H1 (cell line): ENCODE results near the gene SPTSSB. TPM values are rescaled to one million over a fixed set of nuclear protein-coding genes. Genes with fewer than 3 reads are reported as not detected.

Source experiments
- CTCF ChIA-PET: fragments of 300-600 bp; sonication (Branson Sonifier 250); formaldehyde crosslinking; loops from one replicate; lab custom pipeline; 2021; ENCODE audit not compliant: partially characterized antibody; lab: Charles Lee
- POLR2A ChIA-PET: fragments of 300-600 bp; sonication (Branson Sonifier 250); formaldehyde crosslinking; loops from one replicate; lab custom pipeline; 2021; ENCODE audit warnings: inconsistent platforms; ENCODE audit not compliant: partially characterized antibody; lab: Charles Lee
- DNase-seq, 2 experiments: peaks; one replicate each; pipeline versions ENCODE4 v3.0.0 to v3.0.0-alpha.2; 2010 to 2022; ENCODE audit warnings: low spot score in 2 of 2, low read depth in 1 of 2, mixed read lengths in 1 of 2
- FAIRE-seq: peaks from 2 replicates; lab custom pipeline; 2011; peaks lifted over from hg19 to GRCh38; lab: Jason Lieb, UNC
- H2AFZ ChIP-seq: 2 replicates; pipeline ENCODE4 v1.8.1; 2012; ENCODE audit warnings: low read length, inconsistent platforms
- H2AK5ac ChIP-seq: 2 replicates; pipeline ENCODE4 v1.6.1; 2013; ENCODE audit warnings: low read depth, low read length
- H2BK120ac ChIP-seq: replicated peaks from 2 replicates; pipeline ENCODE3; 2013; ENCODE audit warnings: low read depth, low read length, inconsistent platforms
- H2BK12ac ChIP-seq: 2 replicates; pipeline ENCODE4 v1.6.1; 2013; ENCODE audit warnings: low read depth, low read length
- H2BK15ac ChIP-seq: 2 replicates; pipeline ENCODE4 v1.6.1; 2013; ENCODE audit warnings: low read length
- H2BK20ac ChIP-seq: 2 replicates; pipeline ENCODE4 v1.6.1; 2013; ENCODE audit warnings: low read length
- H2BK5ac ChIP-seq: 2 replicates; pipeline ENCODE4 v1.6.1; 2013; ENCODE audit warnings: low read depth, low read length
- H3K14ac ChIP-seq: 2 replicates; pipeline ENCODE4 v1.6.1; 2013; ENCODE audit warnings: inconsistent platforms; ENCODE audit not compliant: insufficient read length
- H3K18ac ChIP-seq: 2 replicates; pipeline ENCODE4 v1.6.1; 2013; ENCODE audit warnings: low read length; ENCODE audit errors: extremely low read depth
- H3K23ac ChIP-seq: 2 replicates; pipeline ENCODE4 v1.6.1; 2013; ENCODE audit warnings: inconsistent platforms; ENCODE audit not compliant: insufficient read length
- H3K23me2 ChIP-seq: 2 replicates; pipeline ENCODE4 v1.6.1; 2013; ENCODE audit warnings: low read depth, low read length
- H3K27ac ChIP-seq: 2 replicates; pipeline ENCODE4 v1.6.1; 2011; ENCODE audit warnings: low read depth, low read length, inconsistent platforms
- H3K27me3 ChIP-seq, 4 experiments: replicated peaks in 1 of 4; 1 replicate in 1 of 4; 2 replicates in 3 of 4; pipeline versions ENCODE4 v1.6.1 to v1.8.1; 2011 to 2013; ENCODE audit warnings: low read length in 3 of 4, mild to moderate bottlenecking in 3 of 4, inconsistent platforms in 2 of 4, mixed read lengths in 2 of 4, moderate library complexity in 1 of 4; ENCODE audit not compliant: control insufficient read depth in 3 of 4, insufficient read depth in 3 of 4; ENCODE audit errors: extremely low read depth in 1 of 4
- H3K36me3 ChIP-seq, 4 experiments: 2 replicates each; pipeline versions ENCODE4 v1.6.1 to v1.8.1; 2011 to 2013; ENCODE audit warnings: mild to moderate bottlenecking in 4 of 4, low read length in 3 of 4, moderate library complexity in 2 of 4, control low read depth in 1 of 4, inconsistent platforms in 1 of 4; ENCODE audit not compliant: insufficient read depth in 4 of 4, control insufficient read depth in 2 of 4
- H3K4ac ChIP-seq: replicated peaks from 2 replicates; pipeline ENCODE3; 2013; ENCODE audit warnings: low read length, low read depth, mixed read lengths, inconsistent platforms; ENCODE audit not compliant: insufficient read length
- H3K4me1 ChIP-seq, 4 experiments: replicated peaks in 1 of 4; 1 replicate in 1 of 4; 2 replicates in 3 of 4; pipeline versions ENCODE4 v1.6.1 to v1.8.1; 2011 to 2013; ENCODE audit warnings: low read length in 3 of 4, inconsistent platforms in 2 of 4, mixed read lengths in 1 of 4; ENCODE audit not compliant: insufficient read depth in 4 of 4, control insufficient read depth in 3 of 4
- H3K4me2 ChIP-seq, 2 experiments: 2 replicates each; pipeline versions ENCODE4 v1.6.1 to v1.8.1; 2011 to 2013; ENCODE audit warnings: low read depth in 2 of 2, low read length in 2 of 2, control low read depth in 1 of 2, inconsistent platforms in 1 of 2, mild to moderate bottlenecking in 1 of 2; ENCODE audit not compliant: insufficient read depth in 1 of 2
- H3K4me3 ChIP-seq, 4 experiments: fragments of 200-600, 300-600 bp in 1 of 4; sonication (generic), shearing (Covaris generic), sonication (Bioruptor Twin) in 1 of 4; 2 replicates each; pipeline versions ENCODE4 v1.5.1 to v1.8.1; 2011 to 2016; ENCODE audit warnings: low read length in 4 of 4, low read depth in 3 of 4, control low read depth in 2 of 4, inconsistent platforms in 2 of 4, mild to moderate bottlenecking in 2 of 4, mixed read lengths in 1 of 4, moderate library complexity in 1 of 4; ENCODE audit not compliant: insufficient read depth in 2 of 4; ENCODE audit errors: extremely low read depth in 1 of 4
- H3K56ac ChIP-seq: replicated peaks from 2 replicates; pipeline ENCODE3; 2013; ENCODE audit warnings: low read depth, mild to moderate bottlenecking, mixed read lengths, low read length, inconsistent platforms; ENCODE audit not compliant: insufficient read length
- H3K79me1 ChIP-seq: 2 replicates; pipeline ENCODE4 v1.6.1; 2013; ENCODE audit warnings: low read depth, low read length, control low read depth
- H3K79me2 ChIP-seq, 2 experiments: 2 replicates each; pipeline versions ENCODE4 v1.6.1 to v1.8.1; 2012 to 2013; ENCODE audit warnings: low read length in 2 of 2, mild to moderate bottlenecking in 2 of 2, inconsistent platforms in 1 of 2; ENCODE audit not compliant: insufficient read depth in 2 of 2, control insufficient read depth in 1 of 2
- H3K9ac ChIP-seq, 4 experiments: replicated peaks in 1 of 4; 1 replicate in 1 of 4; 2 replicates in 3 of 4; pipeline versions ENCODE4 v1.6.1 to v1.8.1; 2011 to 2013; ENCODE audit warnings: low read depth in 3 of 4, low read length in 3 of 4, control low read depth in 2 of 4, mild to moderate bottlenecking in 2 of 4, moderate library complexity in 2 of 4, inconsistent platforms in 1 of 4; ENCODE audit errors: extremely low read depth in 1 of 4
- H3K9me3 ChIP-seq, 2 experiments: 2 replicates each; pipeline versions ENCODE4 v1.6.1 to v1.8.1; 2012 to 2013; ENCODE audit warnings: mild to moderate bottlenecking in 2 of 2, moderate library complexity in 2 of 2, control low read depth in 1 of 2, inconsistent platforms in 1 of 2, low read depth in 1 of 2, low read length in 1 of 2, mixed read lengths in 1 of 2; ENCODE audit not compliant: insufficient read depth in 2 of 2
- H4K20me1 ChIP-seq, 2 experiments: replicated peaks in 1 of 2; 2 replicates each; pipeline versions ENCODE3 to v1.8.1; 2011 to 2013; ENCODE audit warnings: inconsistent platforms in 2 of 2, low read length in 2 of 2, mild to moderate bottlenecking in 1 of 2; ENCODE audit not compliant: insufficient read depth in 2 of 2, control insufficient read depth in 1 of 2
- H4K5ac ChIP-seq: 2 replicates; pipeline ENCODE4 v1.6.1; 2013; ENCODE audit warnings: low read length, low read depth, mixed read lengths, inconsistent platforms; ENCODE audit not compliant: insufficient read length
- H4K8ac ChIP-seq: 2 replicates; pipeline ENCODE4 v1.8.0; 2013; ENCODE audit warnings: mild to moderate bottlenecking, moderate library complexity, low read length, inconsistent platforms; ENCODE audit not compliant: insufficient read depth; ENCODE audit errors: extremely low read depth
- H4K91ac ChIP-seq: replicated peaks from 2 replicates; pipeline ENCODE3; 2013; ENCODE audit warnings: low read length, mixed read lengths, inconsistent platforms; ENCODE audit not compliant: insufficient read length
- POLR2AphosphoS5 ChIP-seq: IDR thresholded peaks from 2 replicates; pipeline ENCODE4 v1.6.1; 2011; ENCODE audit warnings: low read depth, low read length
- WGBS, 2 experiments: shearing (Covaris generic) in 1 of 2; methylation state at CpG; one replicate each; pipeline versions ENCODE4 v1.1.6 to v1.1.7; 2013 to 2015; ENCODE audit warnings: low lambda C conversion rate in 2 of 2, mixed read lengths in 2 of 2, inconsistent platforms in 1 of 2, low coverage in 1 of 2, missing lambda C conversion rate in 1 of 2; ENCODE audit not compliant: insufficient replicate concordance in 2 of 2, insufficient coverage in 1 of 2, insufficient read length in 1 of 2; ENCODE audit errors: extremely low coverage in 1 of 2, missing lambda C conversion rate in 1 of 2; 5-methylcytosine and 5-hydroxymethylcytosine counted together
- polyA plus RNA-seq, 7 experiments: library from polyadenylated mRNA; depleted of rRNA in 3 of 7; stranded (reverse) in 5 of 7; unstranded in 2 of 7; fragments of >200 nt in 5 of 7; fragments of 200-250 nt in 2 of 7; gene quantifications; 1 replicate in 5 of 7; 2 replicates in 1 of 7; 4 replicates in 1 of 7; pipeline versions ENCODE4 v1.2.1 to v1.2.3, GENCODE V29; 2011 to 2013; ENCODE audit warnings: missing spikeins in 2 of 7, mixed read lengths in 2 of 7
- total RNA-seq: library from RNA; stranded (reverse); fragmentation: NEBNext Ultra II Directional; extraction: Animal tissue kit (Norgen Biotek cat#: 25700); gene quantifications from 2 replicates; pipeline ENCODE4 v1.2.1, GENCODE V29; 2021

SPTSSB gene
- total and polyA plus RNA-seq, 2 of the 8 experiments (the other 6 are each of a cell fraction or from before 2014, with no cell fraction given): 33.4 to 52.5 TPM

GRCh38 chr3:161389445-161390035 lies 18.2 kb upstream of the SPTSSB start:
- H3K27ac ChIP-seq: no peak overlapping the region
- no peak overlapping the region for H2AFZ ChIP-seq
- no peaks in the 10 kb centered on the region for H3K79me2 ChIP-seq
- no peak overlapping the region for H2BK20ac ChIP-seq
- no peak overlapping the region for H4K5ac ChIP-seq
- no peak overlapping the region for H2BK5ac ChIP-seq
- no peak overlapping the region for H2BK15ac ChIP-seq
- WGBS, 2 experiments: 86% methylated on average over 3 of the region's 3 CpGs; no CpG with 5 or more reads in 1 of the 2 experiments
- no peaks in the 10 kb centered on the region for H4K20me1 ChIP-seq
- no peak overlapping the region for H3K4me3 ChIP-seq
- H3K9me3 ChIP-seq: no peaks in the 10 kb centered on the region
- CTCF ChIA-PET: interaction anchor here (1.2 to 1.4 kb wide), 3 partner anchors 12 to 20 kb away, joined by 4 to 5 read pairs (median 4); no protein-coding TSS in a partner anchor
- no peak overlapping the region for H3K56ac ChIP-seq
- H2BK120ac ChIP-seq: no peak overlapping the region
- H3K27me3 ChIP-seq: no peaks in the 10 kb centered on the region
- no peaks in the 10 kb centered on the region for H3K23me2 ChIP-seq
- peaks cover 0 to 2% (median 0%) of the 10 kb centered on the region in 4 experiments; a peak in 1 of 7 replicates for H3K4me1 ChIP-seq
- H4K91ac ChIP-seq: no peak overlapping the region
- no peak overlapping the region for H3K14ac ChIP-seq
- no peak overlapping the region for H4K8ac ChIP-seq
- POLR2A ChIA-PET: interaction anchor here (0.6 kb wide), 1 partner anchor 118 kb away, joined by 3 read pairs; no protein-coding TSS in a partner anchor
- H2AK5ac ChIP-seq: no peak overlapping the region
- H3K4me2 ChIP-seq: no peak overlapping the region
- TF ChIP-seq POLR2AphosphoS5: no peak
- FAIRE-seq (no peak), DNase-seq (no peak)
- no peak overlapping the region for H2BK12ac ChIP-seq
- no peak overlapping the region for H3K18ac ChIP-seq
- H3K9ac ChIP-seq: no peak overlapping the region
- no peak overlapping the region for H3K4ac ChIP-seq
- H3K23ac ChIP-seq: no peak overlapping the region
- no peaks in the 10 kb centered on the region for H3K36me3 ChIP-seq
- no peaks in the 10 kb centered on the region for H3K79me1 ChIP-seq
